Thymus (tissue), 11 donors: Measurements from ENCODE around the gene KCTD14. TPM values are rescaled to one million over a fixed set of nuclear protein-coding genes. Genes with fewer than 3 reads are reported as not detected.
"Not testable (repeated sequence)": the region's sequence is repeated elsewhere in the genome, so short reads cannot be mapped to it uniquely, and the experiment has no call there.

ENCODE experiments used
- DNase-seq, 9 donors: peaks; one replicate each; pipeline ENCODE4 v3.0.0-alpha.2; 2013; ENCODE audit warnings: low spot score in 9 of 9, low read depth in 6 of 9, missing footprints in 1 of 9
- H3K27ac ChIP-seq, 2 donors: one replicate each; pipeline ENCODE4 v1.5.1; 2013; ENCODE audit warnings: control low read depth in 1 of 2, low read depth in 1 of 2, low read length in 1 of 2, mild to moderate bottlenecking in 1 of 2, moderate library complexity in 1 of 2
- H3K27me3 ChIP-seq, 2 donors: one replicate each; pipeline ENCODE4 v1.5.1; 2013; ENCODE audit warnings: low read length in 1 of 2; ENCODE audit not compliant: control insufficient read depth in 2 of 2, insufficient read depth in 1 of 2
- H3K36me3 ChIP-seq, 2 donors: one replicate each; pipeline ENCODE4 v1.5.1; 2013; ENCODE audit warnings: low read length in 1 of 2, mild to moderate bottlenecking in 1 of 2, moderate library complexity in 1 of 2; ENCODE audit not compliant: control insufficient read depth in 2 of 2, insufficient read depth in 2 of 2
- H3K4me1 ChIP-seq, 2 donors: one replicate each; pipeline ENCODE4 v1.5.1; 2013; ENCODE audit warnings: low read length in 2 of 2; ENCODE audit not compliant: control insufficient read depth in 2 of 2, insufficient read depth in 2 of 2
- H3K4me3 ChIP-seq, 2 donors: one replicate each; pipeline ENCODE4 v1.5.1; 2013; ENCODE audit warnings: low read length in 2 of 2, control low read depth in 1 of 2, mild to moderate bottlenecking in 1 of 2
- H3K9me3 ChIP-seq, 2 donors: one replicate each; pipeline ENCODE4 v1.5.1; 2013; ENCODE audit warnings: low read length in 1 of 2, mild to moderate bottlenecking in 1 of 2; ENCODE audit not compliant: control insufficient read depth in 2 of 2, insufficient read depth in 1 of 2
- WGBS: extraction: QIAGEN DNeasy Blood & Tissue Kit; methylation state at CpG from one replicate; pipeline ENCODE4 v1.1.7; 2013; 5-methylcytosine and 5-hydroxymethylcytosine counted together
- polyA plus RNA-seq: library from polyadenylated mRNA; stranded (reverse); fragments of 200-250 nt; gene quantifications from one replicate; pipeline ENCODE4 v1.2.3, GENCODE V29; 2013
- total RNA-seq: library from RNA; stranded (reverse); fragments of 120-200 nt; gene quantifications from one replicate; pipeline ENCODE4 v1.2.4, GENCODE V29; 2013
- donor health status: healthy.

KCTD14 gene
- total and polyA plus RNA-seq, 2 donors = 1.2 to 2.0 TPM

DNA sequence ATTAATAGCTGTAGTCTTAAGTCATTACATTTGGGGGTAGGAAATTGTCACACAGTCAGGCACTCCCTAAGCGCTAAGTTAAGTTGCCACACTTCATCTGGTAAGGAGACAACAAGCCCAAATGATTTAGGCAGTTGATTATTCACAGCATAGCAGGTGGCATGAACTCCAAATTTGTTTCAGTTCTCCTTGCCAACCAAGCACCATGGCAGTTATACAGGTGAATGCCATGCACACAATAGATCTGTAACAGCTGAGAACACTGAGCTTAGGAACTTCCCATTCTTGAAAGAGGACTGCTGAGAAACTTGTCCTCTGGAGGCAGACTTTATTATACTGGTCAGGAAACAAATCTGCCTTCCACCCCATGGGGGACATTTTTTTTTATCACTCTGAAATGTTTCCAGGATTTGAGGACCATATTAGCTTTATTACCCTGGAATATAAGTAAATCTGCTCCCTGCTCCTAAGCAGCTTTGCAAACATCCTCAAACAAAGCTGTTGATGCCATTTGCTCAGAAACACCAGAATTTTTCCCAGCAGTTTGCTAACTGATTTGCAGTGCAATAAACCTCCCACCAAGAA, 23.5 kb downstream of the KCTD14 start:
- Histone ChIP-seq H3K4me1 (peaks cover 0 to 4% of the 10 kb centered on the region in 2 donors), H3K27me3 (peaks cover 0 to 2% of the 10 kb centered on the region in 2 donors), H3K9me3 (no peaks in the 10 kb centered on the region), H3K27ac (no peak overlapping the region), H3K36me3 (no peaks in the 10 kb centered on the region), H3K4me3 (no peak overlapping the region)
- WGBS = 98% methylated on average over 1 of the region's 1 CpG
- no peak for DNase-seq

- Histone ChIP-seq H3K27me3 (no peaks in the 10 kb centered on the region), H3K4me1 (peaks cover 2 to 10% of the 10 kb centered on the region in 2 donors), H3K4me3 (peak within 1 kb of the TSS; percentile 74 to 86), H3K9me3 (no peaks in the 10 kb centered on the region), H3K36me3 (peaks cover 15 to 18% of the 10 kb centered on the region in 2 donors), H3K27ac (peak within 1 kb of the TSS; percentile 87 to 93)
- under 1% methylated on average over 47 of the region's 47 CpGs for WGBS
- peak; percentile 92 to 99 (median 98) for DNase-seq
These were observed 28.4 kb downstream of the KCTD14 start, which contains the start of gene INTS4 for GRCh38 chr11:77994434-77995362. TSS of gene INTS4 (minus strand) at chr11:77994668. CDS start at chr11:77994643, 25 bp downstream.

DNA sequence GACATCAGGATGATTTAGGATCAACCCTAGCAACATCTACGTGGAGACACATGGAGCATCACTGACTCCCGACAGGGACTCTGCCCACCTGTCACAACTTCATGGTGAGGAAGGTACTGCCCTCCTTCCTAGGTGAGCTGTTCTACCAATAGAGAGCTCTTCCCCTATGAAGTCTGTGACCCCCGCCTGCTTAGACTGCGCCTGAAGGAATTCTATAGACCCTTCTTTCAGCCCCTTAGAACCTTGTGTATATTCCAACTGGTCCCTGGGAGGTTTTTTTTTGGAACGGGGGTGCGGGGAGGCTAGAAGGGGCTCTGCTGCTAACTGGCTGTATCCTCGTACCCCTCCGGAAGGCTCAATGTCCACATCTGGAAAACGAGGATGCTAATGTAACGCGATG, 29.2 kb downstream of the KCTD14 start:
- WGBS = 10% methylated on average over 11 of the region's 11 CpGs
- no peak for DNase-seq
- peaks cover 20 to 21% of the 10 kb centered on the region in 2 donors for H3K36me3 ChIP-seq
- H3K4me3 ChIP-seq = peak overlapping the region; percentile 74 to 86
- no peaks in the 10 kb centered on the region for H3K27me3 ChIP-seq
- H3K9me3 ChIP-seq = no peaks in the 10 kb centered on the region
- H3K4me1 ChIP-seq = peaks cover 2 to 10% of the 10 kb centered on the region in 2 donors
- no peak overlapping the region for H3K27ac ChIP-seq

DNA sequence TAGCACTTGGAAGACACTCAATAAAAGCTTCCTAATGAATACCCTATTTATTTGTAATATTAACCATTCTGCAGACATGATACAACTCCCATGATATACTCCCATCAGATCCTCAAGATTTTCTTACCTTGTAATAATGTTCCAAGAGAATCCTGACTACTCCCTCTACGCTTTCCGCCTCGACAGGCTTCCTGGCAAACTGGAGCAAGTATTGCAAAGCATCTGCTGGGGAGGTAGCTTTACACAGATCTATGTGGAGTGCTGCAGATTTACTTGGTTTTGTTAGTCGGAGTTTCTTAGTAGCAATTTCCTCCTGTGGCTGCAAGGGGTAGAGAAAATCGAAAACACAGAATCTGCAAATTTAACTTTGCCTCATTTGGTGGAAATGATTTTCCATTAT, 32.1 kb downstream of the KCTD14 start:
- DNase-seq = no peak
- no peaks in the 10 kb centered on the region for H3K27me3 ChIP-seq
- H3K4me1 ChIP-seq = peaks cover 2 to 10% of the 10 kb centered on the region in 2 donors
- no peak overlapping the region for H3K27ac ChIP-seq
- 98% methylated on average over 5 of the region's 5 CpGs for WGBS
- no peaks in the 10 kb centered on the region for H3K9me3 ChIP-seq
- H3K36me3 ChIP-seq = peaks cover 24 to 31% of the 10 kb centered on the region in 2 donors
- H3K4me3 ChIP-seq = no peak overlapping the region

GRCh38 chr11:77986456-77986855, 36.6 kb downstream of the KCTD14 start:
- not testable (repeated sequence) for H3K27ac ChIP-seq, DNase-seq, H3K4me1 ChIP-seq, H3K4me3 ChIP-seq, H3K27me3 ChIP-seq, H3K9me3 ChIP-seq
- peaks cover 23 to 37% of the 10 kb centered on the region in 2 donors for H3K36me3 ChIP-seq
- 99% methylated on average over 8 of the region's 8 CpGs for WGBS

- 100% methylated on average over 2 of the region's 2 CpGs for WGBS
- no peaks in the 10 kb centered on the region for H3K9me3 ChIP-seq
These were observed 41.6 kb downstream of the KCTD14 start for GRCh38 chr11:77981346-77981947.

GRCh38 chr11:77968337-77968736, 54.7 kb downstream of the KCTD14 start:
- Histone ChIP-seq H3K27me3 (no peaks in the 10 kb centered on the region), H3K36me3 (peaks cover 0 to 5% of the 10 kb centered on the region in 2 donors)
- no peak for DNase-seq

More at GRCh38 chr11:77981346-77981947, 41.6 kb downstream of the KCTD14 start:
- Histone ChIP-seq H3K4me3 (no peak overlapping the region), H3K27me3 (no peaks in the 10 kb centered on the region), H3K36me3 (peaks cover 25 to 31% of the 10 kb centered on the region in 2 donors), H3K4me1 (no peaks in the 10 kb centered on the region), H3K27ac (no peak overlapping the region)
- no peak for DNase-seq

GRCh38 chr11:77967753-77968152, 55.3 kb downstream of the KCTD14 start:
- DNase-seq = no peak
- H3K36me3 ChIP-seq = peaks cover 0 to 5% of the 10 kb centered on the region in 2 donors
- no peaks in the 10 kb centered on the region for H3K27me3 ChIP-seq
- no peak overlapping the region for H3K4me3 ChIP-seq
- no peaks in the 10 kb centered on the region for H3K4me1 ChIP-seq
- no peak overlapping the region for H3K27ac ChIP-seq
- no peaks in the 10 kb centered on the region for H3K9me3 ChIP-seq

More at GRCh38 chr11:77968337-77968736, 54.7 kb downstream of the KCTD14 start:
- 96% methylated on average over 2 of the region's 2 CpGs for WGBS
- Histone ChIP-seq H3K4me1 (no peaks in the 10 kb centered on the region), H3K4me3 (no peak overlapping the region), H3K9me3 (no peaks in the 10 kb centered on the region), H3K27ac (no peak overlapping the region)

- Histone ChIP-seq H3K4me3 (no peak overlapping the region), H3K27ac (no peak overlapping the region), H3K4me1 (no peaks in the 10 kb centered on the region), H3K9me3 (no peaks in the 10 kb centered on the region), H3K27me3 (no peaks in the 10 kb centered on the region), H3K36me3 (peaks cover 2 to 5% of the 10 kb centered on the region in 2 donors)
- no peak for DNase-seq
- WGBS = 100% methylated on average over 2 of the region's 2 CpGs
These were observed 56.0 kb downstream of the KCTD14 start for GRCh38 chr11:77967121-77967520.
